Mucosa of gallbladder (tissue), 1 donor: ENCODE results near the gene GPR78. TPM values are rescaled to one million over a fixed set of nuclear protein-coding genes. Genes with fewer than 3 reads are reported as not detected.

ENCODE experiments used
- DNase-seq: peaks from one replicate; pipeline ENCODE4 v3.0.0-alpha.2; 2020; ENCODE audit warnings: low spot score
- total RNA-seq: library from RNA; stranded (reverse); gene quantifications from one replicate; pipeline ENCODE4 v1.2.1, GENCODE V29; 2021
- donor health status: DM: no; HTN: no; CAD: no.

Gene GPR78
- total RNA-seq, 1 donor from 2014 or later, result 0.29 TPM

- DNase-seq, result no peak
These were observed 6.7 kb downstream of the GPR78 start for GRCh38 chr4:8586671-8587468.

- no peak for DNase-seq
These were observed 7.4 kb downstream of the GPR78 start for GRCh38 chr4:8587469-8588195.

DNA sequence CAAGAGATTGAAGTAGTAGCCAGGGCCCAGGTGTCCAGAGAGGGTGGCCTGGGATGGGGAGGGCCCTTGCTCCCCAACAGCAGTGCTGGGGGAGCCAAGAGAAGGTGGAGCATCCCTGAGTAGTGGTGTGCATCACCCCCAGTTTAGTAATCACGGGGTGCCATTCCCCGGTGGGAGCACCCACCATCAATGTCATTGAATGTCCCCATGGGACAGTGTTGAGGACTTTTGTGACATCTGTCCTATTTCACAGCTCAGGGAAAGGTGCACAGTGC, 7.9 kb downstream of the GPR78 start:
- DNase-seq, result no peak

- no peak for DNase-seq
These were observed 9.1 kb downstream of the GPR78 start for GRCh38 chr4:8589336-8589735.

DNA sequence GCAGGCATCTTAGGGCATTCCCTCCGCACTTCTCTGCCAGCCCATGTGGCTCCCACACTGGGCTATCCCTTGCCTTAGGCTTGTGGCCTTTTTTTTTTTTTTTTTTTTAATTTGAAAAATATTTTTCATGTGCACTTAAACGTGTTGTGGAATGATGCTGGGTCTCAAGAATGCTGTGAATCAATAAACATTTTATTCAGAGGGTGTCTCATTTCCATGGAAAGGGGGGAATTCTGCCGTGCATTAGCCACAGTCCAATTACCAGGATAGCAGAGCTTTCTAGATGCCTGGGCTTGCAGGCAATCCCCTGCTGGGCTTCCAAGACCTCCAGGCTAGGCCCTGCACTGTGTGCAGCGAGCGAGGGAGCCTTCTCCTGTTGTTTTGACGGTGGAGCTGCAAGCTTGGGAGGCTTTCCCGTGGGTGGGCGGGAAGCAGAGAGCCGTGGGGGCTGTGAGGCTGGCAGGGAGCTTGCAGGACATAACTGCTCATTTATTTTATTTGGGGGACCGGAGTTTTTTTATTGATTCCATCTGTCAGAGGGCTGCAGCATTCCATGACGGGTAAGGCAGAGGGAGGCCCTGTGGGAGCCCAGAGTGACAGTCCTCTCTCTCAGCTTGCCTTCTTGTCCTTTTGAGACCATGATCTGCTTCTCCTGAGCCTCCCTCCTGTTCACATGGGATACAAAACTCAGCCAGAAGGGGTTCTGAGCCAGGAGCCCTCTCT, 9.8 kb downstream of the GPR78 start:
- no peak for DNase-seq

GRCh38 chr4:8590546-8590880, 10.3 kb downstream of the GPR78 start:
- no peak for DNase-seq

DNA sequence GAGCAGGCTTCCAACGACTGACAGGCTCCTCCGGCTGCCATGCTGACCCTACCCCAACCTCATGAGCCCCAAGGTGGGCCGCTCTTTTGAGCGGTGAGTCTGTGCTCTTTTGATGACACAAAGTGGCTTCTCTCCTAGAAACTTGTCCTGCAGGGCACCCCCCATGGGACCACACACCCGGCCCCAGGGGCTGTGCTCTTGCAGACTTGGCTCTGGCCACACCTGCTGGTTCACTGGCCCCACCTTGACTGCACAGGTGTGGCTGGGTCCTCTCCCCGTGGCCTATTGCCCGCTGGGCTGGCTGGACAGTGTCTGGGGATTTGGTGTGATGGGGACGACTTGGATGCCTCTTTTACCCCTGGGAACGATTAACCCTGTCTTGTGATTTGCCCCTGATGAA, 10.9 kb downstream of the GPR78 start:
- DNase-seq, result no peak

GRCh38 chr4:8591626-8592365, 11.6 kb downstream of the GPR78 start:
- no peak for DNase-seq

DNA sequence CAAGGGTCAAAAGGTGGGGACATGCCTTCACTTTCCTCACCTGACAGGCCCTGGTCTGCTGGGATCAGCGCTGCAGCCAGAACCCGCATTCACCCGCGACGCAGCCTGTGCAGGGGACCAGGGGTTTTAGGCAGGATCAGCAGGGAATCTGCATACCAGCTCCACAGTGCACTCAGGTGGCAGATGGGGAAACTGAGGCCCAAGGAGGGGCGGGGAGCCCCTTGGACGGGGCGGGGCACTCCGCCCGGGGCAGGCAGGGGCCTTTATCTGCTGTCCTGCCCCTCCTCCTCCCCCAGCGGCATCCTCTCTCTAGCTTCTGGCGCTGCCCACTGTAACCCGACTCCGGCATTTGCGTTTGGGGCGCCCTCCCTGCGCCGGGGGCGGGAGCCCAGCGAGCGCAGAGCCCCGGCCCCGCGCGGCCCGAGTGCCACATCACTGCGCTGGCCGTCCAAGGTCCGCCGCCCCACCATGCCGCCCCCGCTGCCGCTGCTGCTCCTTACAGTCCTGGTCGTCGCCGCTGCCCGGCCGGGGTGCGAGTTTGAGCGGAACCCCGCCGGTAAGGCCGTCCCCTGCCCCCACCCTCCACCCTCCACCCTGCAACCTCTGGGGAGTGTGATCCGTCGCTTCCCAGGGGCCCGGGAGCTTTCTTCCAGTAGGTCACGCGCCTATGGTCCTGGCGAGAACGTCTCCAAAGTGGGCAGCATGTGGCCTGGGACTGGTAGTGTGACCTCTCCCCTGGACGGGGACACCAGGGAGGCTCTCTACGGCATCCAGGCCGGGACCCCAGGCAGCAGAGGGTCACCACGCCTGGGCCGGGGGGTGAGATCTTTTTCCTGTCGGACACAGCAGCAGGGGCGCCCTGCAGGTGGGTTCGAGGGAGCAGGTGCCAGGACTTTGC, 12.4 kb downstream of the GPR78 start, which contains the start of gene CPZ:
Gene CPZ (plus strand): TSS at position 400 of the 898 bp plus-strand sequence. CDS start 69 bp downstream, at position 469.
- DNase-seq, result no peak

GRCh38 chr4:8593264-8594096, 13.3 kb downstream of the GPR78 start:
- DNase-seq, result no peak

- peak; percentile 47 for DNase-seq
These were observed 14.2 kb downstream of the GPR78 start for GRCh38 chr4:8594097-8595038.

DNA sequence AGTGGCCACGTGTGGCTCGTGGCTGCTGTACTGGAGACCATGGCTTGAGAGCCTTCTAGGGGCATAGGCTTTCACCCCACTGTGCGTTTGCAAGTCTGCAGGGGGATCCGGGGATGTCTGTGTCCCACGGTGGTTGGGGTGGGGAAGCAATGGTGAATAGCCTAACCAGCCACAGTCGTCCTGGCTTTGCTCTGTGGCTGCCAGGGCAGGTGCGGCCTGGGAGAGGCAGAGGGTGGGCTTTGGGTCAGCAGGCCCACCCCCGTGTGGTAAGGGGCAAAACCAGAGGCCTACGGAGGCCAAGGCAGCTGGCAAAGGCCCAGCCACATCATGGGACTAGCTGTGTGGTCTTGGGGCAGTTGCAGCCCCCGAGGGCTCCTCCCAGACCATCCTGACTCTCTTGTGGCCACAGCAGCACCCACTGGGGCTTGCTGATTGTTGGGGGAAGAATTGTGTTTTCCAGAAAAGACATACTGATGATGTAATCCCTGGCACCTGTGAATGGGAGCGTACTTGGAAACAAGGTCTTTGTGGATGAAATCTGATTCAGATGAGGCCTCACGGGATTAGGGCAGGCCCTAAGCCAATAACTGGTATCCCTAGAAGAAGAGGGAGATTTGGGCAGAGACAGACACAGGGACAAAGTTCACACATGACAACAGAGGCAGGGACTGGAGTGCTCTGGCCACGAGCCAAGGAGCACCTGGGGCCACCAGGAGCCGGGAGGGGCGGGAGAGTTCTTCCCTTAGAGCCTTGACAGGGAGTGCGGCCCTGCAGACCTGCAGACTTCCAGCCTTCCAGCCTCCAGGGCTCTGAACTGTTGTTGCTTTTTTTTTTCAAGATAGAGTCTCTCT, 15.3 kb downstream of the GPR78 start:
- DNase-seq, result peak; percentile 34

- no peak for DNase-seq
These were observed 16.7 kb downstream of the GPR78 start for GRCh38 chr4:8596891-8597290.

- no peak for DNase-seq
These were observed 17.1 kb downstream of the GPR78 start for GRCh38 chr4:8597319-8597718.

- no peak for DNase-seq
These were observed 17.6 kb downstream of the GPR78 start for GRCh38 chr4:8597791-8598190.

- DNase-seq, result no peak
These were observed 18.3 kb downstream of the GPR78 start for GRCh38 chr4:8598391-8599090.

DNA sequence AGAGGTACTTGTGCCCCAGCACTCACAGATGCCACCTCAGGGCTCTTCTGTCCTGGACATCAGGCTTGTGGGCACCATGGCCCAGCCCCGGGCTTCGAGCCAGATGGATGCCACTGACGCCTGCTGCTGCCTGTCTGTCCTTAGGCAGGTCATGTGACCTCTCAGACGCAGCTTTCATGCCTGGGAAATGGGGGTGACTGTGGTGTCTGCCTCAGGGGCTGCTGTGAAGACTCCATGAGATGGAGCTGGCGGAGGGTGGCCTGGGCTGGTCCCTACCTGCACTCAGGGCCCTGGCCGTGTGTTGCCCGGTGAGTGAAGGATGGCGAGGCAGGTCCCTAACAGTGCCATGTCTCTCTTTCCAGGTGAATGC, 18.9 kb downstream of the GPR78 start:
- DNase-seq, result no peak
